GM19351 (cell line): ENCODE data around the gene TGFBR2.
A peak's percentile ranks its signal among the peaks of the same experiment; 100 is the strongest.
"Not testable (repeated sequence)": the region's sequence is repeated elsewhere in the genome, so short reads cannot be mapped to it uniquely, and the experiment has no call there.

ENCODE experiments used
- ATAC-seq: cut with Tn5 transposase; IDR thresholded peaks from one replicate; pipeline ENCODE4 v1.9.1; 2021; ENCODE audit warnings: mild to moderate bottlenecking, moderate library complexity; ENCODE audit not compliant: unreplicated experiment

TGFBR2 gene

GRCh38 chr3:30654269-30654668 is 47.9 kb downstream of the TGFBR2 start:
- no peak for ATAC-seq

DNA sequence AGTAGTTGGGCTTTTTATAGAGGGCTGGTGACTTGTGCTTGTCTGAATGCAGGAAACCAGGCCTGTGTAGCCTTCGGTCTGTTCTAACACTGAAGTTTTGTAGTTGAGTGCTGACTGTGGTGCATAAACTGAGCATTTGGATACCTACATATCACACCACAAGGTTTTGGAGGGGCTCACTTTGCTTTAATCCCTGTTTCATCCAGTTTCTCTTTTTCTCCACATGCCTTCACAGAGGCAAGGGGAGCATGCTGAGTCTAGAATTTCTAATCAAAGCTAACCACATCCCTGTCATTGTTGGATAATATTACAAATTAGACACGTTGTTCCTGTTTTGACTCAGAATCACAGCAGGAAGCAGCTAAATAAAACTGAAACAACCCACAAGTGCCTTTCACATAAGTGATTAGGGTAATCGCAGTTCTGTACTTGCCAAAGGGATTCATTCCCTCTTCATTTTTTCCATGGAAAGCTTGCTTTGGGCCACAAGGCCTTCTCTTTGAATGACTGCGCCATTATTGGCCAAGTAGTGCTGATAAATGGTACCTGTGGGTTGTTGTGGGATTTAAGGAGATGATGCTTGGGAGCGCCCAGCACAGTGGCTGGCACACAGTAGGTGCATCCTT is 48.9 kb downstream of the TGFBR2 start:
- ATAC-seq: peak; percentile 48

DNA sequence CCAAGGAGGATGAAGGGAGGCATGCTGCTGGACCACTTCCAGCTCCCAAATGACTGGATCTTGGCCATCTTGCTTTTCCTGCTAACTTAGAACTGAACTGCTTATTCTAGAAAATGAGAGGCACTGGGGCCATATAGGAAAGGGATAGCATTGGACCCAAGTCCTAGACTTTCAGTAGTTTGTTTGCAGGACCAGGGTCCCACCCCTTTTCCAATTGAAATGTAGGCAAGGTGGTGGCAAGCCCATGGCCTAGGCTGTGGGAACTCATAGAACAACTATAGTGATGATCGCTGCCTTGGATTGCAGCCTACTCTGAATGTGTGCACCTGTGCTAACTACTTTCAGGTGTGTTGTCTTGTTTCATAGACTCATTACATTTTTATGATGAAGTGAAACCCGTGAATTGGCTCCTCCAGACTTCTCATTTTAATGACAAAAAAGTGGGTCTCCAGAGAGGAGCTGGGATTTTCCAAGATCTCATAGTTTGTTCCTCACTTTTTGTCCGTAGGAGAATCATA is 50.3 kb downstream of the TGFBR2 start:
- no peak for ATAC-seq

GRCh38 chr3:30657914-30658313 is 51.5 kb downstream of the TGFBR2 start:
- peak; percentile 21 for ATAC-seq

DNA sequence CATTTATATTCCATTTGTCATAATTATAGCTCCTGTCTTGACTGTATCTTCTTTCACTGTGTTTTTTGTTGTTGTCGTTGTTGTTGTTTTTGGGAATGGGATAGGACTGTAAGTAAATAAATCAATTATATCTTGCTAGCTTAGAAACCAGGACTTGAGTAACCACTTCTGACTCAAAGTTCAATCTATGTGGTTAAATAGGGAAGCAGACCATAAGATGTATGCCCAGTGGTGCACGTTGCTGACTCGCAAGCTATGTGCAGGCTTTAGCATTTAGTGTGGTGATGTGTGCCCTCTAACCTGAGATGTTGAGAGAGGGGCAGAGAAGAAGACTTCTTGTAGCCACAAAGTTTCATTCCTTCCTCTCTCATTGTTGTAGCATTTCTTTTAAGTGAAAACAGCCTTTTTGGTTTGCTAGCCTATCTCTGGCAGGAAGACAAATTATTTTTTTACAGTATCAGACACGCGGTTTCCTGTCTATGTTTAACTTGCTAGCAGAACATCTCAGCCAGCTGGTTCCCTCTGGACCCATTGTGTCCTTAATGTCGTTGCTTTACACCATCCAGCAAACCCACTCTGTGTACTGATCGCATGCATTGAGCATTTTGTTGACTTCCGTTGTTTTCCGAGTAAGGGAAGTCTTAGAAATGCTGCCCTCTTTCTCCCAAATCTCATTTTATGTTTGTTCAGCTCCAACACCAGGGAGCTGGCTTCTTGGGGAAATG is 52.1 kb downstream of the TGFBR2 start:
- peak; percentile 74 for ATAC-seq

DNA sequence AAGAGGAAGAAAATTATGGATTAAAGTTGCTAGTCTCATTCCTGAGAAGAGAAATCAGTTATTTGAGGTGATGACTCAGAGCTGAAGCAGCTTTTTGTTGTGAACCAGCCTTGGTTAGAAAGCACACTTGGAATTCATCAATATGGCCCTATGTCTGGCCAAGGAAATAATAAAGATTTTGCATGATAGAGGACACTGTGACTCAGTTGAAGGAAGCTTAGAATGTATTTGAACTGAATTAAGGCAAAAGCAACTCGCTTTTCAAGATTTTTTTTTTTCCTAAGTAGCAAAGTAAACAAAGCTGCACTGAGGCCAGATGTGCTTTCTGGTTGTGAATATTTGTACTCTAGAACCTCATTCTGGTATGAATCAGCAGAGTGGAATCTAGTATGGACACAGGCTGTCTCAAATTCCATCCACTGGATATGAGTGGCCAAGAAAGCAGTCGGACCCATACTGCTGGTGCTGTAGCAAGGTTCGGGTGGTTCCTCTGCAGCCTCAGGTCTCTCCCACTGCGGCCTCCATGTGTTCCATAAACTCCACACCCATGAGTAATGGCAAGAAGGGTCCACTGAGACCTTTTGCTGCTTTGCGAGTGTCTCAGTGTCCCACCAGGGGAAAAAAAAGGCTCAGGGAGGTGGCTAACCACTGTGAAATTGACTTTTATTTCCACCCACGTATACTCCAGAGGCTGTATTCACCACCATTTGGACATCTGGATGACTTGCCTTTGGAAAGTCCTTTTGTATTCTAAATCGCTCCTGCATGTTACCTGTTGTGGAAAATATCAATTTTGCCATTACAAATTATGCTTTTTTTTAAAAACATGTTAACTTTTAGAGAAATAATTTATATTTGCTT is 53.1 kb downstream of the TGFBR2 start:
- no peak for ATAC-seq

DNA sequence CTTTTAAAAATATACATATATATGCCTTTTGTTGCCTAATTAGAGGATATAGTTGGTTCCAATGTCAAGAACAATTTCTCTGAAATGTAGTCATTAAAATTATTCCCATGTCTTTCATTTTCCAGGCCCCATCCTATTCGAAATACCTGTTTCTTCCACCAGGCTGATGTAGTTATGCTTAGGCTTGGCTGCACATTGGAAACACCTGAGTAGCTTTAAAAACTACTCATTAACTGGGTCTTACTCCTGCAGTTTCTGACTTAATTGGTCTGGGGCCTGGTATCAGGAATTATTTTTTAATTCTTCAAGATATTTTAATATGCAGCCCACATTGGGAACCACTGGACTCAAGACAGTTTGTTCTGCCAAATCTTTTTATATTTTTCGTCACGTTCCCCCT is 53.7 kb downstream of the TGFBR2 start:
- no peak for ATAC-seq

GRCh38 chr3:30660656-30661055 is 54.3 kb downstream of the TGFBR2 start:
- ATAC-seq: no peak

DNA sequence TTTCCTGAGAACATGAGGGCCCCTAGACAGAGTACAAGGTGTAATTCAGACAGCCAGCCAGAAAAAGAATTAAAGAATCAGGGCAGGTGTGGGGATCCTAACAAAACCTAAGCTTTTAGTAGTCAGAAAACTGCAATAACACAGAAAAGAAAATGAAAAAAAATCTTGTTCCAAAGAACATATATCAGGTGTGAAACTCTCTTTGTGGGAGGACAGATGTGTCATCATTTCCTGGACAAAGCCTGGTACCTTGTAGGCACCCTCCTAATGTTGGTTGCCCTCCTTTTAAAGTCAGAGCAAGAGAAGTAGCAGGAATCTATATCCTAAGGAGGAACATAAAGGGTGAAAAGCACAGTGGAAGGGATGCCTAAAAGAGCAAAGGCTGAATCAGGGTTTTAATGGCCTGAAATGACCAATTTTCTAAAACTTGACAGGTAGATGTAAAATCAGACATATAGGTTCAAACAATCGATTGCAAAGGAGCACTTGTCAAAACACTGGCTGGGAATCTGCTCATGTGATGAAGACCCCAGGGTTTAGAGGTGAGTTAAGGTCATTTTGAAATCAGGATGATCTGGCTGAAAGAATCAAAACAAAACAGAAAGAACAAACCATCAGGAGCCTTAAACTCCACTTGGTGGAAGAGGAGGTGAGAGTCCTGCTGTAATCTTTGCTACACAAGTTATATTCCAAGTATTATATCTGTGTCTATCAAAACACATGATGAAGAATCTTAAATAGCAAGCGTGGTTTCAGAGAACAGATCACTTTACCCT is 54.9 kb downstream of the TGFBR2 start:
- ATAC-seq: no peak

DNA sequence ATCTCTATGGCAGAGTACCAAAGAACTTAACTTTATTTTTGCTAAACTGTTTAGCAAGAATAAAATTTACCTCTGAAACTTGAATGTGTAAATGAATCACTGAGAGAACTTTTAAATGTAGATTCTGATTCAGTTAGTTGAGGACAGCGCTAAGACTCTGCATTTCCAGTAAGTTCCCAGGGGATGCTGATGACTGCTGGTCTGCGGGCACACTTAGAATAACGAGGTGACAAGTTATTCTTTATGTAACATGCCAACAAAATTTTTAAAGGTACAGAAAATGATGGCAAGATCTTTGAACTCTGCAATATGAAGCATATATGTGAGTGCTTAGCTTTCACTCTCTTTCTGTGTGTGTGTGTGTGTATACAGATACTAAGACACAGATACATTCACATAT is 56.4 kb downstream of the TGFBR2 start:
- ATAC-seq: no peak

- ATAC-seq: no peak
Observed at GRCh38 chr3:30663533-30664241, 57.3 kb downstream of the TGFBR2 start.

GRCh38 chr3:30664459-30664858 is 58.1 kb downstream of the TGFBR2 start:
- no peak for ATAC-seq

DNA sequence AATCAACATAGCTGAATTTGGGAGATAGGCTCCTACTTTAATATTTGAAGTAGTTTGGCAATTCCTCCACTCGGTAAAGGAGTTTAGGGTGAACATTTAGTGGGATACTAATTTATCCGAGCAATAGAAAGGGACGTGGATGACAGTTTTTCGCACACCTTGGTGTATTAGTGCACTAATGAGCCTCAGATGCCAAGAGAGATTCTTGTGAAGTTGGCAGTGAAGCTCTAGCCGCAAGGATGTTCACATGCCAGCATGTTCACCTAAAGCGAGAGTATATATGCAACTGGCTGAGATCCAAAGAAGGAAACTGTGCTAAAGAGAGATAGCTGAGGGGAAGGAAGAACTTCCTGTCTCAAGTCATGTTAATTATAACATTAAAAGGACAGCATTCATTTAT is 58.5 kb downstream of the TGFBR2 start:
- no peak for ATAC-seq

- no peak for ATAC-seq
Observed at GRCh38 chr3:30665539-30665938, 59.1 kb downstream of the TGFBR2 start.

GRCh38 chr3:30666572-30667279 is 60.3 kb downstream of the TGFBR2 start:
- ATAC-seq: no peak

DNA sequence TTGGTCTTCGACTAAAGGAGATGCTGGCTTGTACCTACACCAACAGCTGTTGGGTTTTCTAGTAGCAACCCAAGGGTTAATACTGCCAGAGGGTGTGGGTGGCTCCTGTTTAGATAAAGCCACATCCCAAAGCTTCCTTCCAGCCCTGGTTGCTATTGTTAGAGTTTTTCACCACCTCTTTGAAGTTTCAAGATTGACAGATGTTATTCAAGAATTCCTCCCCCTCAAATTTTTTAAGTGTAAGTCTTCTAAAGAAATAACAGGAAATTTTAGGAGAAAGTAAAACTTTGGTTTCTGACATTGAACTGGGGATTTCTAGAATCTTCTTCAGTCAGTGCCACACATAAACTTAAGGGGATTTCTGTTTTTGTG is 60.9 kb downstream of the TGFBR2 start:
- ATAC-seq: no peak

GRCh38 chr3:30668051-30668609 is 61.7 kb downstream of the TGFBR2 start:
- no peak for ATAC-seq

DNA sequence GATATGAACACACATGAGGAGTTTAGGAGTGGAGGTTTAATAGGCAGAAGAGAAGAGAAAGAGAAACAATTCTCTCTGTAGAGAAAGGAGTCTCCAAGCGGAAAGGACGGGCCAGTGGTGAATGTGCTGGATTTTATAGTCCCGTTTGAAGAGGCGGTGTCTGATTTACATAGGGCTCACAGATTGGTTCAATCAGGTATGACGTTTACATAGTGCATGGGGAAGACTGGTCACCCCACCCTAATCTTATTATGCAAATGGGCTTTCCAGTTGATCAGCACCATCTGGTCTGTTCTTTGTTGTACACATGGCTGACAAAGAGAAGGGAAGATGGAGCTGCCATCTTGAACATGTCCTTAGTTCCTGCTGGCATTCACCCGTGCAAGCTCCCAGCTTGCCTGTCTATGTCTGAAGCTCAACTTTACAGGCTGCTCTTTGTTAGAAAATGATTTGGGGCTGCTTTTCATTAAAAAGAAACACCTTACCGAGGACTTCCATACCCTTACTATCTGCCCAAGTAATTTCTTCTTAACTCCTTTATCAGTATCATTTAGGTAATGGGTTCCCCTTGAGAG is 63.0 kb downstream of the TGFBR2 start:
- not testable (repeated sequence) for ATAC-seq

DNA sequence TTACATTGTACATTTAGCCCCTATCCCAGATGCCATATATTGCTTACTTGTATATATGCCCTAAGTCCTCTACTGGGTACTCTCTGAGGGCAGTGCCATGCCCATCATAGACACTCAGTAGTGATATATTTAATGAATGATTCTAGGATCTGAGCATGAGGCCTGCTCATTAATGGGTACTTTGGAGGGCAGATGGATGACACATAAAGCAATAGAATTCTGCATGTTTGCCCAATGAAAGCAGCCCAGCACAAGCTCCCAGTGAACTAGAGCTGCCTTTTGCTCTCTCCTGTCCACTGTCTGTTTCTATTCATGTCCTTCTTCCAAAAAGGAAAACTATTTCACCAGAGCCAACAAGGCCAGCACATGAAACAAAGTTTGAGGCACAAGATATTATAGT is 63.9 kb downstream of the TGFBR2 start:
- no peak for ATAC-seq
